ENCODE results near the gene MAFF. TPM values are rescaled to one million over a fixed set of nuclear protein-coding genes. Genes with fewer than 3 reads are reported as not detected.

Gene MAFF
- total and polyA plus RNA-seq, 9 of the 15 experiments (the other 6 are each of a cell fraction or from before 2014, with no cell fraction given), result 0.51 to 8.0 (median 5.4) TPM

- no peak for TF ChIP-seq ZFP91 (CRISPR knock-in tag; IDR thresholded peaks at IDR 0.05)
- no peak for TF ChIP-seq POU5F1 (IDR thresholded peaks at IDR 0.05; ENCODE audit: borderline replicate concordance, low read depth, low read length, partially characterized antibody)
- no peak for TF ChIP-seq TEAD2 (tag; IDR thresholded peaks at IDR 0.05)
- no peak for TF ChIP-seq POLR2AphosphoS5 (IDR thresholded peaks at IDR 0.05; ENCODE audit: control insufficient read depth, insufficient read depth, low read depth, low read length)
- TF ChIP-seq NFIC (IDR thresholded peaks at IDR 0.05), result no peak
- no peak for TF ChIP-seq PHTF2 (CRISPR knock-in tag; IDR thresholded peaks at IDR 0.05)
- no peak for TF ChIP-seq KLF6 (CRISPR knock-in tag; IDR thresholded peaks at IDR 0.05; ENCODE audit: borderline replicate concordance)
- TF ChIP-seq ZMIZ1 (IDR thresholded peaks at IDR 0.05; ENCODE audit: low read depth in 2 of 2, low read length in 2 of 2), result no peak
- TF ChIP-seq EGR1 (conservative IDR thresholded peaks at IDR 0.05), result no peak
Measured at GRCh38 chr22:38226853-38227649, 25.3 kb downstream of the MAFF start (continued).
